C1 segment of cervical spinal cord (tissue), 14 donors: ENCODE data around the gene CA4.

ENCODE experiments used
- DNase-seq, 14 donors: peaks; one replicate each; lab custom pipeline; 2025; lab: John Stamatoyannopoulos, UW

CA4 gene

GRCh38 chr17:60154616-60155426 is 5.0 kb downstream of the CA4 start:
- peak in 9 of 14 donors; percentile 19 to 72 (median 25) for DNase-seq

- DNase-seq, result no peak
Measured at GRCh38 chr17:60155427-60155814, 5.6 kb downstream of the CA4 start.

GRCh38 chr17:60155815-60156214 is 6.0 kb downstream of the CA4 start:
- no peak for DNase-seq

GRCh38 chr17:60156746-60157145 is 7.0 kb downstream of the CA4 start:
- no peak for DNase-seq

GRCh38 chr17:60157487-60158040 is 7.8 kb downstream of the CA4 start:
- DNase-seq, result no peak

GRCh38 chr17:60158751-60159478 is 9.1 kb downstream of the CA4 start:
- no peak for DNase-seq

GRCh38 chr17:60159479-60159866 is 9.7 kb downstream of the CA4 start:
- no peak for DNase-seq

- DNase-seq, result no peak
Measured at GRCh38 chr17:60160829-60161501, 11.2 kb downstream of the CA4 start.

- DNase-seq, result peak in 2 of 14 donors; percentile 28 to 85
Measured at GRCh38 chr17:60161598-60162330, 12.0 kb downstream of the CA4 start.

- no peak for DNase-seq
Measured at GRCh38 chr17:60163108-60163784, 13.5 kb downstream of the CA4 start.

GRCh38 chr17:60164164-60164563 is 14.4 kb downstream of the CA4 start:
- DNase-seq, result no peak

- DNase-seq, result no peak
Measured at GRCh38 chr17:60164697-60165096, 14.9 kb downstream of the CA4 start.

GRCh38 chr17:60165223-60165622 is 15.4 kb downstream of the CA4 start:
- DNase-seq, result no peak

GRCh38 chr17:60165971-60166370 is 16.2 kb downstream of the CA4 start:
- no peak for DNase-seq

GRCh38 chr17:60167065-60167741 is 17.4 kb downstream of the CA4 start:
- DNase-seq, result peak in 1 of 14 donors; percentile 5

GRCh38 chr17:60168654-60169053 is 18.9 kb downstream of the CA4 start:
- DNase-seq, result no peak

- DNase-seq, result peak in 2 of 14 donors; percentile 25 to 26
Measured at GRCh38 chr17:60169921-60170817, 20.4 kb downstream of the CA4 start.

GRCh38 chr17:60170835-60171752 is 21.3 kb downstream of the CA4 start:
- DNase-seq, result peak in 11 of 14 donors; percentile 16 to 64 (median 43)
